ENCODE data around the gene TTC28.

DNA sequence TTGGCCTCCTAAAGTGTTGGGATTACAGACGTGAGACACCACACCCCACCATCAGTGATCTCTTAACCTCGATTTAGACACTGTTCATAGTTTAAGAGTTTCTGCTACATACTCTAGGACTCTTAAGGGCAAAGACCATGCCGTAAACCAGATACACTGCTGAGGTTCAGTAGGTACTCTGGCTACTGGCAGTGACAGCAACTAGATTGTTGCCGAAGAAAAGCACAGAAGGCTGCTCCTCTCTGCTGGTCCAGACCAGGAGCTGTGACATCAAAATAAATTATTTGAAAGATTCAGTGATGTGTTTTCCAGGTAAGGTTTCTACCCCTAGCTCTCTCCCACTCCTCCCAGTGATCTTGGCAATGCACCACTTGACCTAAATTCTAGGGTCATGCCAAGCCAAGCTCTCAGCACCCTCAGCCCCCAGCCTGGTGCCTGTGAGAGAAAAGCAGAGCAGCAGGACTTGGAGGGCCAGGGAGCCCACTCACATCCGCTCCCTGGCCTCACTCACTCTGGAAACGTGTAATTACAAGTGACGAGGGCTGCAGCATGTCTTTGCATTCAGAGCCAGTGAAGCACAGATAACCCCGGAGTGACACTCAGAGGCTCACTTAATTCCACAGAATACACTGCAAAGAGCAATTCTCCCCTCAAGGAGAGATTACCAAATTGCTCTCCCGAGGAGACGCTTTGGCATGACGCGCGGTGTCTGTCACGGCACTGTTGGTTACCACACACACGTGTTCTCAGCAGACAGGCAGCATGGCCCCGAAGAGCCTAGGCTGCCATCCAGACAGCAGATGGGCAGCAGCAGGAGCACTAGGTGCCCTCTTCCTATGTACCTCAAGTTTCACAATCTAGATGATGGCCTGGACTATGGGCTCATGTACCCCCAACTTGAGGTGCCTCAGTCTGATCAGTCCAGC, 663.7 kb downstream of the TTC28 start:
- TF ChIP-seq, protein P1, sequence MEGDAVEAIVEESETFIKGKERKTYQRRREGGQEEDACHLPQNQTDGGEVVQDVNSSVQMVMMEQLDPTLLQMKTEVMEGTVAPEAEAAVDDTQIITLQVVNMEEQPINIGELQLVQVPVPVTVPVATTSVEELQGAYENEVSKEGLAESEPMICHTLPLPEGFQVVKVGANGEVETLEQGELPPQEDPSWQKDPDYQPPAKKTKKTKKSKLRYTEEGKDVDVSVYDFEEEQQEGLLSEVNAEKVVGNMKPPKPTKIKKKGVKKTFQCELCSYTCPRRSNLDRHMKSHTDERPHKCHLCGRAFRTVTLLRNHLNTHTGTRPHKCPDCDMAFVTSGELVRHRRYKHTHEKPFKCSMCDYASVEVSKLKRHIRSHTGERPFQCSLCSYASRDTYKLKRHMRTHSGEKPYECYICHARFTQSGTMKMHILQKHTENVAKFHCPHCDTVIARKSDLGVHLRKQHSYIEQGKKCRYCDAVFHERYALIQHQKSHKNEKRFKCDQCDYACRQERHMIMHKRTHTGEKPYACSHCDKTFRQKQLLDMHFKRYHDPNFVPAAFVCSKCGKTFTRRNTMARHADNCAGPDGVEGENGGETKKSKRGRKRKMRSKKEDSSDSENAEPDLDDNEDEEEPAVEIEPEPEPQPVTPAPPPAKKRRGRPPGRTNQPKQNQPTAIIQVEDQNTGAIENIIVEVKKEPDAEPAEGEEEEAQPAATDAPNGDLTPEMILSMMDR (IDR thresholded peaks at IDR 0.05; ENCODE audit: low read depth, low read length) = no peak
- TF ChIP-seq POLR2A (IDR thresholded peaks at IDR 0.05; ENCODE audit: extremely low read depth, insufficient read length) (no peak), MYC (IDR thresholded peaks at IDR 0.05; ENCODE audit: low read depth, low read length) (no peak)
- TF ChIP-seq, protein P2, sequence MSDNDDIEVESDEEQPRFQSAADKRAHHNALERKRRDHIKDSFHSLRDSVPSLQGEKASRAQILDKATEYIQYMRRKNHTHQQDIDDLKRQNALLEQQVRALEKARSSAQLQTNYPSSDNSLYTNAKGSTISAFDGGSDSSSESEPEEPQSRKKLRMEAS (IDR thresholded peaks at IDR 0.05; ENCODE audit: low read depth, low read length) = no peak

Measured in NB4 (cell line).